ENCODE results near the gene PCDHA9.

Gene PCDHA9

GRCh38 chr5:140877262-140877581 lies 29.0 kb downstream of the PCDHA9 start:
- DNase-seq (ENCODE audit: insufficient read length) = no peak
- no peak for FAIRE-seq
- no peak for TF ChIP-seq POLR2AphosphoS5 (IDR thresholded peaks at IDR 0.05; ENCODE audit: low read depth, low read length)
- TF ChIP-seq POLR2A (IDR thresholded peaks at IDR 0.05; ENCODE audit: low read depth, low read length) = no peak
- TF ChIP-seq TAF1 (IDR thresholded peaks at IDR 0.05; ENCODE audit: borderline replicate concordance, low read depth, low read length) = no peak

DNA sequence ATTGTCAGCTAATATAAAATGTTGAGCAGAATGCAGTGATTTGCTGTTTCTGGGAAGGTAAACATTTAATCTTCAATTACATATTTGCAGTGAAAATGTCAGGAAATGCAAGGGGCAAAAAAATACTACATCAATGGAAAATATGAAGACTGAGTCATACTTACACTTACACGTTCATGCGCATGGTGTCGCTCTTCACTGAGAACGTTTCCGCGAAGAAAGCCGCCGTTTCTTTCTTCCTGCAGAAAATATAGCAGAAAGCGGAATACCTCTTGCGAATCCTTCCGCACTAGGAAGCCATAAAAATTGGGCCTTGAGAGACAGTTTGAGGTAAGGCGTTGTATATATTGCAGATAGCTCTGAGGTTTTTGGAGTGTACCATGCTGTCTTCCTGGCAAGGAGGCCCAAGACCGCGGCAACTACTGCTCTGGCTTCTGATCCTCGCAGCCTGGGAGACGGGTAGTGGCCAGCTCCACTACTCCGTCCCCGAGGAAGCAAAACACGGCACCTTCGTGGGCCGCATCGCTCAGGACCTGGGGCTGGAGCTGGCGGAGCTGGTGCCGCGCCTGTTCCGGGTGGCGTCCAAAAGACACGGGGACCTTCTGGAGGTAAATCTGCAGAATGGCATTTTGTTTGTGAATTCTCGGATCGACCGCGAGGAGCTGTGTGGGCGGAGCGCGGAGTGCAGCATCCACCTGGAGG lies 33.9 kb downstream of the PCDHA9 start, which contains the start of gene PCDHA13:
TSS of gene PCDHA13 (plus strand) at position 236 of the 702 bp plus-strand sequence. CDS start at position 381, 145 bp downstream.
- no peak for DNase-seq (ENCODE audit: insufficient read length)
- TF ChIP-seq POLR2A (IDR thresholded peaks at IDR 0.05; ENCODE audit: low read depth, low read length) = no peak
- no peak for TF ChIP-seq POLR2AphosphoS5 (IDR thresholded peaks at IDR 0.05; ENCODE audit: low read depth, low read length)
- no peak for TF ChIP-seq TAF1 (IDR thresholded peaks at IDR 0.05; ENCODE audit: borderline replicate concordance, low read depth, low read length)
- FAIRE-seq = no peak

GRCh38 chr5:140882591-140882899 lies 34.4 kb downstream of the PCDHA9 start:
- no peak for DNase-seq (ENCODE audit: insufficient read length)
- no peak for FAIRE-seq
- TF ChIP-seq POLR2A (IDR thresholded peaks at IDR 0.05; ENCODE audit: low read depth, low read length) (no peak), TAF1 (IDR thresholded peaks at IDR 0.05; ENCODE audit: borderline replicate concordance, low read depth, low read length) (no peak), POLR2AphosphoS5 (IDR thresholded peaks at IDR 0.05; ENCODE audit: low read depth, low read length) (no peak)

- DNase-seq (ENCODE audit: insufficient read length) (no peak), FAIRE-seq (no peak)
- TF ChIP-seq POLR2A (IDR thresholded peaks at IDR 0.05; ENCODE audit: low read depth, low read length) (no peak), POLR2AphosphoS5 (IDR thresholded peaks at IDR 0.05; ENCODE audit: low read depth, low read length) (no peak), TAF1 (IDR thresholded peaks at IDR 0.05; ENCODE audit: borderline replicate concordance, low read depth, low read length) (no peak)
Observed at GRCh38 chr5:140883373-140883772, 35.2 kb downstream of the PCDHA9 start.

GRCh38 chr5:140883927-140884697 lies 35.9 kb downstream of the PCDHA9 start:
- FAIRE-seq (no peak), DNase-seq (ENCODE audit: insufficient read length) (no peak)
- TF ChIP-seq POLR2AphosphoS5 (IDR thresholded peaks at IDR 0.05; ENCODE audit: low read depth, low read length) (no peak), POLR2A (IDR thresholded peaks at IDR 0.05; ENCODE audit: low read depth, low read length) (no peak), TAF1 (IDR thresholded peaks at IDR 0.05; ENCODE audit: borderline replicate concordance, low read depth, low read length) (no peak)
